GM23248 (cell line): ENCODE data around the gene ERC2. TPM values are rescaled to one million over a fixed set of nuclear protein-coding genes. Genes with fewer than 3 reads are reported as not detected.

Experiments used
- DNase-seq: peaks from one replicate; pipeline ENCODE4 v3.0.0-alpha.2; 2015
- H2AFZ ChIP-seq: fragments of 200-600 bp; sonication (generic); 2 replicates; pipeline ENCODE4 v1.6.1; 2016; ENCODE audit warnings: antibody characterized with exemption
- H3F3A ChIP-seq: fragments of 200-600 bp; sonication (generic); 2 replicates; pipeline ENCODE4 v1.6.1; 2016; ENCODE audit warnings: mild to moderate bottlenecking, antibody characterized with exemption, mixed run types; ENCODE audit not compliant: insufficient read depth
- H3K27ac ChIP-seq: fragments of 200-600 bp; sonication (generic); 2 replicates; pipeline ENCODE4 v1.5.1; 2016; ENCODE audit warnings: mild to moderate bottlenecking
- H3K27me3 ChIP-seq: fragments of 200-600 bp; sonication (generic); replicated peaks from 2 replicates; pipeline ENCODE4 v1.6.1; 2016; ENCODE audit warnings: mild to moderate bottlenecking; ENCODE audit not compliant: insufficient read depth
- H3K36me3 ChIP-seq: fragments of 200-600 bp; sonication (generic); 2 replicates; pipeline ENCODE4 v1.6.1; 2016; ENCODE audit warnings: low read depth, mild to moderate bottlenecking
- H3K4me1 ChIP-seq: fragments of 200-600 bp; sonication (generic); 2 replicates; pipeline ENCODE4 v1.6.1; 2016; ENCODE audit warnings: mild to moderate bottlenecking; ENCODE audit not compliant: insufficient read depth
- H3K4me2 ChIP-seq: fragments of 200-600 bp; sonication (generic); one replicate; pipeline ENCODE4 v1.6.1; 2016; ENCODE audit warnings: mild to moderate bottlenecking; ENCODE audit not compliant: unreplicated experiment
- H3K4me3 ChIP-seq: fragments of 200-600 bp; sonication (generic); 2 replicates; pipeline ENCODE4 v1.5.1; 2016; ENCODE audit warnings: mild to moderate bottlenecking
- H3K79me2 ChIP-seq: fragments of 200-600 bp; sonication (generic); 2 replicates; pipeline ENCODE4 v1.6.1; 2016; ENCODE audit warnings: mild to moderate bottlenecking; ENCODE audit not compliant: insufficient read depth
- H3K9ac ChIP-seq: fragments of 200-600 bp; sonication (generic); 2 replicates; pipeline ENCODE4 v1.6.1; 2016; ENCODE audit warnings: mild to moderate bottlenecking
- H3K9me2 ChIP-seq: fragments of 200-600 bp; sonication (generic); 2 replicates; pipeline ENCODE4 v1.6.1; 2016; ENCODE audit warnings: mixed run types, mild to moderate bottlenecking, moderate library complexity; ENCODE audit not compliant: insufficient read depth
- H3K9me3 ChIP-seq: fragments of 200-600 bp; sonication (generic); one replicate; pipeline ENCODE4 v1.6.1; 2017; ENCODE audit warnings: low read depth
- H4K20me1 ChIP-seq: fragments of 200-600 bp; sonication (generic); 2 replicates; pipeline ENCODE4 v1.6.0; 2016; ENCODE audit not compliant: insufficient read depth
- EZH2 ChIP-seq: fragments of 200-600 bp; sonication (generic); IDR thresholded peaks from 2 replicates; pipeline ENCODE4 v1.6.1; 2018; ENCODE audit warnings: antibody characterized with exemption, mild to moderate bottlenecking; ENCODE audit not compliant: insufficient read depth, poor library complexity, severe bottlenecking
- EZH2phosphoT487 ChIP-seq: fragments of 200-600 bp; sonication (generic); IDR thresholded peaks from 2 replicates; pipeline ENCODE4 v1.6.1; 2018; ENCODE audit warnings: antibody characterized with exemption, moderate library complexity, mild to moderate bottlenecking, low read depth; ENCODE audit not compliant: insufficient read depth
- WGBS, 2 experiments: methylation state at CpG; one replicate each; pipeline ENCODE4 v1.1.6; 2015 to 2017; ENCODE audit warnings: low lambda C conversion rate in 2 of 2, low coverage in 1 of 2; ENCODE audit errors: missing lambda C conversion rate in 2 of 2; 5-methylcytosine and 5-hydroxymethylcytosine counted together
- in situ Hi-C: fragments of 300-500 bp; cut with MboI; formaldehyde crosslinking; loops from 2 replicates; pipeline ENCODE4 v1.15.0; 2020
- polyA plus RNA-seq: library from polyadenylated mRNA; unstranded; fragments of >200 nt; fragmentation: Nextera tagmentation; extraction: Ambion mirVana; gene quantifications from 2 replicates; pipeline ENCODE4 v1.2.1, GENCODE V29; 2016
- total RNA-seq: library from RNA; depleted of rRNA; stranded (reverse); fragments of >200 nt; shearing (Covaris generic); gene quantifications from 2 replicates; pipeline ENCODE4 v1.2.3, GENCODE V29; 2014

ERC2 gene
- total and polyA plus RNA-seq, 2 experiments from 2014 or later = not detected

DNA sequence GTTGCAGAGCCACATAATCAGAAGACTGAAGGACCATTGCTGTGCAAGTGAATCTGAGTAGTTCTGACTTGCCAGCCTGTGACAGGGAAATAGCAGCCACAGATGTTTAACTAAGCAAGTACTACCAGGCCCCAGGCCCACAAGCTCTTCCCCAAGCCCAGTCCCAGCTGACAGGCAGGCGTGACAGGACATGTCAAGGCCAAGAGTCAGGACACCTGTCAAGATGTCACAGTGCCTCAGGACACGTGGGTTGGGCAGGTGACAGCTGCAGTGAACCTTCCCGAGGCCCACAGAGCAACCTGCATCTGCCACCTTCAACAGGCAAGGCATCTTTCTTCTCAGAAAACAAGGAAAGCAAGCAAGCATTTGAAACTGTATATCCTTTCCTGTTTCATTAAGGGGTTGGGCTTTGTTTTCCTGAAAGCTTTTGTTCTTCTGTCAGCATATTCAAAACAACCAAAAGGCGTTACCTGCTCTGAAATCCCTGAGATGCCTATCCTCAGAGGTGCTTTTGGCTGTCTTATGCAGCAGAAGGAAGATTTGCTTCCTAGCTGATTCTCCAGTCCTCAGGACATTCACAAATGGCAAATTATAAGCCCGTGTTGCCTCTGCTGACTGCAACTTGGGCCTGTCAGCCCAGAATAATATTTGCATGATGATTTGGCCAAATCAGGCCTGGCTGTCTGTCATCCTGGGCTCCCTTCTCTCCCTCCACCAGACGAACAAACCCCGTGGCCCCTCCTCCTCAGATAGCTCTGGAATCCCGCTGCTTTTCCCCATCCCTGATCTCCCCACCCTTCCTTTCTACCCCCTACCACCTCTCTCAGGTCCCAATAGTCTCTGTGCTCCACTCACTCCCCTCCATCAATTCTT lies 809.3 kb downstream of the ERC2 start:
- Histone ChIP-seq H3K36me3 (no peaks in the 10 kb centered on the region), H4K20me1 (no peaks in the 10 kb centered on the region), H3K4me1 (peaks cover 16% of the 10 kb centered on the region), H3K79me2 (no peaks in the 10 kb centered on the region), H3K9me3 (no peaks in the 10 kb centered on the region), H3K9me2 (no peaks in the 10 kb centered on the region), H3F3A (0 out of 2 replicates have a peak, but pooled peaks cover 7% of the 10 kb centered on the region), H3K4me3 (no peak overlapping the region), H3K27ac (no peak overlapping the region), H2AFZ (no peak overlapping the region), H3K9ac (no peak overlapping the region), H3K4me2 (no peak overlapping the region), H3K27me3 (0 out of 2 replicates have a peak, but pooled peaks cover 6% of the 10 kb centered on the region)
- DNase-seq = no peak
- TF ChIP-seq EZH2phosphoT487 = no peak
- no peak for TF ChIP-seq EZH2
- 33 to 46% methylated on average over 8 of the region's 8 CpGs for WGBS, 2 experiments
- in situ Hi-C loops = no loop called here

DNA sequence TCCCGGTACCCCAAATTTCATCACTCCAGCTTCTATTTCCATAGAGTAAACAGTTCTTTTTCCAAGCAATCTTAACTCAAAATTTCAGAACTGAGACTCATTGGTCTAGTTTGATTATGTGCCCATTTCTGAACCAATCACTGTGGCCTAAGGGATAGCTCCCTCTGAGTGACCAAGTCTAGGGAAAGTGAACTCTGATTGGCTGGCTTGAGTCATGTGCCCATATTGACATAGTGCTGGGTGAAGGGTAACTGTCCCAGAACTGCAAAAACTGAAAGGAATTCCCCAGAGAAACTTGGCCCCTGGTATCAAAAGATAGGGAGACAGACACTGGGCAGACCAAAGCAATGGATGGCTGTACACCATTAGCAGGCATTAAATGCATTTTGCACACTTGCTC lies 810.0 kb downstream of the ERC2 start:
- Histone ChIP-seq H3K79me2 (no peaks in the 10 kb centered on the region), H3K27me3 (peaks cover 7% of the 10 kb centered on the region; the same call in 1 of the 2 replicates)
- no peak for TF ChIP-seq EZH2
- no peak for TF ChIP-seq EZH2phosphoT487

DNA sequence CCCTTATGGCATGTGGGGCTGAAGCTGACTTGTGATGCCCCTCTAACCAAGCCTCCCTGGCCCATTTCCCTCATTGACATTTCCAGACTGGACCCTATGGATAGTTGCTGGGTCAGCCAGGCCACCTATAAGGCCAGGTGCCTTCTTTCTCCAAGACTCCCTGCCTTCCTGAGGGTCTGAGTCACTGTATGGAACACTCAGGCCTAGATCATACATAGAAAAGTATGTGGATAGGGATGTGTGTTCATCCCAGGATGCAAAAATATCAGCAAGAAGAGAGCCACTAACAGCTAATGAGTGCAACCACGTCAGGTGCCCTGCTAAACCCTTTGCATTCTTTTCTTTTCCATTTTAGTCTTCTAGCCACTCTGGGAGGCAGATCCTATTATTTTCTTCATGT lies 812.7 kb downstream of the ERC2 start:
- Histone ChIP-seq H3K9me3 (no peaks in the 10 kb centered on the region), H3K79me2 (no peaks in the 10 kb centered on the region), H3F3A (no peaks in the 10 kb centered on the region), H3K4me2 (no peak overlapping the region), H3K27ac (no peak overlapping the region), H3K27me3 (peaks cover 15% of the 10 kb centered on the region; the same call in 1 of the 2 replicates), H3K4me3 (no peak overlapping the region), H3K4me1 (no peaks in the 10 kb centered on the region), H4K20me1 (no peaks in the 10 kb centered on the region), H2AFZ (no peak overlapping the region), H3K9ac (no peak overlapping the region), H3K36me3 (no peaks in the 10 kb centered on the region), H3K9me2 (no peaks in the 10 kb centered on the region)
- WGBS, 2 experiments = 63 to 65% methylated on average over 1 of the region's 1 CpG
- in situ Hi-C loops = no loop called here
- DNase-seq = no peak
- TF ChIP-seq EZH2phosphoT487 (no peak), EZH2 (no peak)

More for the DNA sequence above, 810.0 kb downstream of the ERC2 start:
- Histone ChIP-seq H3K9ac (no peak overlapping the region), H3K4me3 (no peak overlapping the region), H4K20me1 (no peaks in the 10 kb centered on the region), H3K9me3 (no peaks in the 10 kb centered on the region), H3K4me1 (peaks cover 15% of the 10 kb centered on the region), H3K36me3 (no peaks in the 10 kb centered on the region), H3K9me2 (no peaks in the 10 kb centered on the region), H3K4me2 (no peak overlapping the region), H3K27ac (no peak overlapping the region), H2AFZ (no peak overlapping the region), H3F3A (0 out of 2 replicates have a peak, but pooled peaks cover 7% of the 10 kb centered on the region)
- DNase-seq = no peak
- WGBS, 2 experiments = 73 to 81% methylated on average over 1 of the region's 1 CpG
- in situ Hi-C loops = no loop called here

DNA sequence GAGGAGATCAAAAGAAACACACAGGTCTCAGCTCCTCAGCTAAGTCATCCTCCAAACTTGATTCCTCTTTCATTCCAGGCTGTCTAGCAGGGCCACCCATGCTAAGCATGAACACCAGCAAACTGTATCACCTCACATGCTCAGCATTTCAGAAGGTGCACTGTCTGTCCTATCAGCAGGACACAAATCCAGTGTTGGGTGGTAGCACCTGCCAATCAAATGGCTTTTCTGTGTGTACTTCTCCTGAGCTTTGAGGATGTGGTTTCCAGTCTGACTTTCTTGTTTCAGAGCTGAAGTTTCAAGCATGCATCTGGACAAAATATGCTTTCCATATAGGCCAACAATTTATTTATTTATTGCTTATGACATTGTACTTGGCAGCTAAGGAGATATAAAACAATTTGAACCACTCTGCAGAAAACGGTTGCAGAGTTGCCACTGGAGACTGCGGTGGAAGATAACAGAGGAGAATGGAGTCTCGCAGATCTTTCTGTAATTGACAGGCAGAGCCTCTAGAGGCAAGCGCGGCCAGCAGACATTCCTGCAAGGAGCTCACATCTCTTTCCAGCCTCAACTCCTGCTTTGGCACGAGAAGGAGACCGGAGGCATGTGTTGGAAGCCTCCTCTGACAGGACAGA lies 814.0 kb downstream of the ERC2 start:
- Histone ChIP-seq H3K4me3 (no peak overlapping the region), H3K4me2 (no peak overlapping the region), H3K9me3 (no peaks in the 10 kb centered on the region), H2AFZ (no peak overlapping the region), H3K79me2 (no peaks in the 10 kb centered on the region), H3K4me1 (no peaks in the 10 kb centered on the region), H3K27me3 (peaks cover 27% of the 10 kb centered on the region), H3K27ac (no peak overlapping the region), H3K9me2 (no peaks in the 10 kb centered on the region), H3K36me3 (no peaks in the 10 kb centered on the region), H3F3A (no peaks in the 10 kb centered on the region), H3K9ac (no peak overlapping the region), H4K20me1 (no peaks in the 10 kb centered on the region)
- DNase-seq = no peak
- 21% methylated on average over 7 of the region's 7 CpGs for WGBS, 2 experiments
- TF ChIP-seq EZH2 (no peak), EZH2phosphoT487 (no peak)
- in situ Hi-C loops = no loop called here
